LNCaP clone FGC (cell line): ENCODE measurements around the gene P3H1.
"Not testable (repeated sequence)": the region's sequence is repeated elsewhere in the genome, so short reads cannot be mapped to it uniquely, and the experiment has no call there.

ENCODE experiments used
- DNase-seq: peaks from one replicate; pipeline ENCODE4 v3.0.0-alpha.2; 2011; ENCODE audit warnings: low read depth
- H3K4me3 ChIP-seq: 2 replicates; pipeline ENCODE4 v1.5.1; 2011; ENCODE audit warnings: mild to moderate bottlenecking, low read depth, low read length, control low read depth
- CTCF ChIP-seq: IDR thresholded peaks from 2 replicates; pipeline ENCODE4 v1.5.1; 2012; ENCODE audit warnings: mild to moderate bottlenecking; ENCODE audit not compliant: control insufficient read depth, insufficient read depth; ENCODE audit errors: extremely low read depth

Gene P3H1

GRCh38 chr1:42766741-42767509 lies at the start of gene P3H1, which contains the start of gene C1orf50:
Gene P3H1, minus strand, starts transcription at chr1:42767028. Its CDS starts 57 bp downstream, at chr1:42766971.
Gene C1orf50, plus strand, starts transcription at chr1:42767249. Its CDS starts 63 bp downstream, at chr1:42767312.
- TF ChIP-seq CTCF = no peak
- H3K4me3 ChIP-seq = peak within 1 kb of the TSS; percentile 92
- DNase-seq = peak; percentile 96

GRCh38 chr1:42815941-42816584 lies 49.2 kb upstream of the P3H1 start:
- DNase-seq = no peak
- H3K4me3 ChIP-seq = peak overlapping the region; percentile 76
- TF ChIP-seq CTCF = no peak

- not testable (repeated sequence) for DNase-seq, H3K4me3 ChIP-seq
These were observed 48.0 kb upstream of the P3H1 start for GRCh38 chr1:42814815-42815214.

GRCh38 chr1:42807056-42807668 lies 40.3 kb upstream of the P3H1 start:
- no peak for DNase-seq
- no peak for TF ChIP-seq CTCF
- H3K4me3 ChIP-seq = no peak overlapping the region

- no peak overlapping the region for H3K4me3 ChIP-seq
- TF ChIP-seq CTCF = no peak
- no peak for DNase-seq
These were observed 39.8 kb upstream of the P3H1 start for GRCh38 chr1:42806593-42806992.

GRCh38 chr1:42806171-42806570 lies 39.3 kb upstream of the P3H1 start:
- DNase-seq = no peak
- no peak overlapping the region for H3K4me3 ChIP-seq
- no peak for TF ChIP-seq CTCF

GRCh38 chr1:42801832-42802473 lies 35.1 kb upstream of the P3H1 start:
- DNase-seq = no peak
- H3K4me3 ChIP-seq = no peak overlapping the region
- TF ChIP-seq CTCF = no peak
